Umbilical cord (tissue), 2 donors: ENCODE data around the gene GYG1. TPM values are rescaled to one million over a fixed set of nuclear protein-coding genes. Genes with fewer than 3 reads are reported as not detected.

ENCODE experiments used
- DNase-seq: peaks from one replicate; pipeline ENCODE4 v3.0.0-alpha.2; 2015; ENCODE audit warnings: low spot score
- total RNA-seq: library from RNA; depleted of rRNA; stranded (reverse); fragments of >200 nt; gene quantifications from one replicate; pipeline ENCODE4 v1.2.3, GENCODE V29; 2014; ENCODE audit warnings: low replicate concordance; ENCODE audit not compliant: insufficient read depth

GYG1 gene
- 40.2 TPM for total RNA-seq

GRCh38 chr3:148991219-148992026 is at the start of gene GYG1:
GYG1 (plus strand) TSS chr3:148991540; CDS start chr3:148991641, 101 bp downstream.
- DNase-seq: peak; percentile 73

- DNase-seq: peak; percentile 75
These were observed 47.7 kb upstream of the GYG1 start for GRCh38 chr3:148943506-148944205.

- no peak for DNase-seq
These were observed 46.2 kb upstream of the GYG1 start for GRCh38 chr3:148945116-148945515.

GRCh38 chr3:148948913-148949657 is 42.3 kb upstream of the GYG1 start:
- no peak for DNase-seq

- no peak for DNase-seq
These were observed 40.5 kb upstream of the GYG1 start for GRCh38 chr3:148950806-148951205.

- DNase-seq: no peak
These were observed 39.6 kb upstream of the GYG1 start for GRCh38 chr3:148951599-148952361.

GRCh38 chr3:148953094-148953493 is 38.2 kb upstream of the GYG1 start:
- DNase-seq: no peak

GRCh38 chr3:148954981-148955380 is 36.4 kb upstream of the GYG1 start:
- no peak for DNase-seq

GRCh38 chr3:148955544-148956346 is 35.6 kb upstream of the GYG1 start:
- DNase-seq: peak; percentile 90

GRCh38 chr3:148957586-148957985 is 33.8 kb upstream of the GYG1 start:
- no peak for DNase-seq

- no peak for DNase-seq
These were observed 32.6 kb upstream of the GYG1 start for GRCh38 chr3:148958696-148959095.

GRCh38 chr3:148962513-148962912 is 28.8 kb upstream of the GYG1 start:
- peak; percentile 59 for DNase-seq

GRCh38 chr3:148964809-148965208 is 26.5 kb upstream of the GYG1 start:
- no peak for DNase-seq

GRCh38 chr3:148968321-148968720 is 23.0 kb upstream of the GYG1 start:
- no peak for DNase-seq

GRCh38 chr3:148970271-148970670 is 21.1 kb upstream of the GYG1 start:
- DNase-seq: no peak

GRCh38 chr3:148971401-148972163 is 19.8 kb upstream of the GYG1 start:
- DNase-seq: peak; percentile 66

GRCh38 chr3:148974726-148975125 is 16.6 kb upstream of the GYG1 start:
- DNase-seq: no peak

GRCh38 chr3:148975248-148975647 is 16.1 kb upstream of the GYG1 start:
- DNase-seq: no peak

GRCh38 chr3:148975696-148976095 is 15.6 kb upstream of the GYG1 start:
- DNase-seq: no peak

GRCh38 chr3:148981273-148981672 is 10.1 kb upstream of the GYG1 start:
- no peak for DNase-seq
